Muscle of arm (tissue), 12 donors: ENCODE measurements around the gene ARID5B. TPM values are rescaled to one million over a fixed set of nuclear protein-coding genes. Genes with fewer than 3 reads are reported as not detected.

Experiments used
- DNase-seq: peaks from one replicate; pipeline ENCODE4 v3.0.0-alpha.2; 2013
- polyA plus RNA-seq, 12 donors: library from polyadenylated mRNA; unstranded; fragments of 120-200 nt; gene quantifications; one replicate each; pipeline ENCODE4 v1.2.1, GENCODE V29; 2013; ENCODE audit not compliant: insufficient read length in 12 of 12

Gene ARID5B
- polyA plus RNA-seq, 12 donors: 13.2 to 48.9 (median 20.3) TPM; not detected in 1

DNA sequence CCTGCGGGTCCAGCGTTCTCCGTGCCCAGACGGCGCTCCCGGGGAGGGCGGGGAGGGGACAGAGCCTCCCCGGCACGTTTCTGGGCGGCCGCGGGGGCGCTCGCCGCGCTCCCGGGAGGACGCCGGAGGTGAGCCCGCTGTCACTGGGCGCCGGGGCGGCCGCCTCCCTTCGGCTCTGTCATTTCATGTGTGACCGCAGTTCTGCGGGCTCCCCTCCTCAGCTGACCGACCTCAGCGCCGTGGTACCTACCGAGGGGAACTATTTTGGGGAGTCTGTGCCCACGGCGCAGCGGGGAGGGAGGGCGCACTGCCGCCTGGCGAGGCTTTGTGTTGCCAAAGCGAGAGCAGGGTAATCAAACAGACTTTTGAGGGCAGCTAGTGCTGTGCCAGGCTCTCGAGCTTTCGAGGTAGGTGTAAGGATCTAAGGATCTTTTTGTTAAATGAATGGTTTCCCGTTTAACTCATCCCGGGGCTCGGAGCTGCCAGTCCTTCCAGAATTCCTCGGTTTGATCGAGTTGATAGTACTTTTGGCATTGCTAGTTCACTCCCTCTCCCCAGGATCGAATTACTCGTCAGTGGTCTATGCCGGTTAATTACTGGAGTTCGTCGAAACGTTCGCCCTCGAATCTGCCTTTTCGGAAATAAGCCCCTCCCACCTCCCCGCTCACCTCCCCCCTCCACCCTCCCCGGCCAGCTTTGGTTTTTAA is 1.9 kb downstream of the ARID5B start:
- DNase-seq: peak; percentile 80

DNA sequence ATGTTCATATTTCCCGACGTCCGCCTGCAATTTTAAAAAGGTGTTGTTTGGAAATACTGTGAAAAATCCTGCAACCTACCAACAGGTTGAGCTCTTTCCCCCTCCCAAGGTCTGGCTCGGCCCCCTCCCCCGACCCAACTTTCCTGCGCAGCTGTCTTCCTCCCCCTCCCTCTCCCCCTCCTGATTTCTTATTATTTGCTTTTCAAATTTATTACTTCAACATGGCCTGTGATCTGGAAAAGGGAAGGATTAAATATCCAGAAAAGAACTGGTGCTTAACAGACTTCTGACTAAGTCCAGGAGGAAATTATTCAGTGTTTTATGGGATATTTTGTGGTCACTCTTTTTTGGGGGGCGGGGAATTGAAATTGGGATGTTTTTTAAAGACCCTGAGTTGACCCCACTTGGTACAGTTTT is 2.4 kb downstream of the ARID5B start:
- no peak for DNase-seq

DNA sequence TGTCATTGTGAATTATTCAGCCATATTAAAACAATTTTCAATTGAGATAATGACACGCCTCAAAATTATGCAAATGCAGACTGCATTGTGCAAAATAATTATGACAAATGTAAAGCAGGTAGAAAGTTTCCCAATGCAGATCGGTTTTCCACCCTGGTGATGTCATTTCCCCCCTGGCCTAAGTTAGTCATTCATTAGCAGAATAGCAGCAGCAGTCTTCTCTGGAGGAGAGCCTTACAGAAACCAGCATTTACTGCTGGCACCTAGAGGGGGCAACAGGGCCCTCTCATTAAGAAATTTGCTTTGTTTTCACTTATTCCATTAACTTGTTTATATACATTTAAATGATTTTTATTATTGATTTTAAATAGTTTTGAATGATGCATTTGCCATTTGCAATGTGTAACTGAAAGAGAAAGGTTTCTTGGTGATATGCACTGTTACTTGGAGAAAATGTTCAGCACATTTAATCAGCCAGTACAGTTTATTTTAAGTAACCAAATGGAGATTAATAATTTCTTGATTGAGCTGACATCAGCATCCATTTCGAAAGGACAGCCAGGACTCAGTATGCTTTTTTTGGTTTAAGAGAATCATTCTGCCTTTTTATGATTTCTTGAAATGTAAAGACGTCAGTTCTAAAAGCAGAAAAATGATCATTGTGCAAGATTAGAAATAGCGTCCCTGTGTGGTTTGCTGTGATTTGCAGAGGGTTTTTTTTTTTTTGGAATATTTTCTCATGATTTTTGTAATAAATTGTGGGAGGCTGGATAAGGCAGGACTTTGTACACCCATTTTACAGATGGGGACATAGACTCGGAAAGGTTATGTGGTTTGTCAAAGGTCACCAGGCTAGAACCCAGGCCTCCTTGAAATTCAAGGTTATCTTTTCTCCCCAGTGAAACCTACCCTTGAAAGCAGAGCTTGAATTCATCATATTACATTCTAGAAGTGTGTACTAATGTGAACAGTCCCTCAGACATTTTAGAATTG is 3.5 kb downstream of the ARID5B start:
- peak; percentile 62 for DNase-seq

DNA sequence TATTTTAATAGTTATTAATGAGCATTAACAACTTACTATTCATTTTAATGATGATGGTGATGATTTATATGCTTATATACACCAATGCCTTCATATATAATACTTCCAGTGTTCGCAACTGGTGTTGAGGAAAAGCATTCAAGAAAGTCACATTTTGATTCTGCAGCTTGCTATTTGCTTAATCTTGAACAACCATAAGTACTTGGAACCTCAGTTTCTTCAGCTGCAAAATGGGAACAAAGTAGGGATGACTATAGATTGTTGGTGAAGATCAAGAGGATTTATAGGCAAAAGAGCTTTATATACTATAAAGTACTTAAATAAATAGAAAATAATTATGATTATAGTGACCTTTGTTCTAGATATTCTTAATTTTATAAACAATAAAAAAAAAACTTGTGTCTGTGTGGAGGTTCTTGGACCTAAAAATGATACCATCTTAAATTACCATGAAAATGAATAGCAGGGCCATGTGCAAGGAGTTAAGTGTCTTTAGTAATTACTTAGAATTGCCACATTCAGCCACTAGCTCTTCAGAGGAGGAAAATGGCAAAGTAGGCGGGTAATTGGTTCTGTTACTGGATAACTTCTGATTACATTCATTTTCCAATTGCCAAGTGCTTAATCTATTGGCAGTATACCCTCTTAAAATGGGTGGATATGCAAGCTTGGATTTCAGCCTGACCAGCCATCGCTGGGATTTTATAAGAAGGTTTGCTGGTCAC is 4.5 kb downstream of the ARID5B start:
- no peak for DNase-seq

DNA sequence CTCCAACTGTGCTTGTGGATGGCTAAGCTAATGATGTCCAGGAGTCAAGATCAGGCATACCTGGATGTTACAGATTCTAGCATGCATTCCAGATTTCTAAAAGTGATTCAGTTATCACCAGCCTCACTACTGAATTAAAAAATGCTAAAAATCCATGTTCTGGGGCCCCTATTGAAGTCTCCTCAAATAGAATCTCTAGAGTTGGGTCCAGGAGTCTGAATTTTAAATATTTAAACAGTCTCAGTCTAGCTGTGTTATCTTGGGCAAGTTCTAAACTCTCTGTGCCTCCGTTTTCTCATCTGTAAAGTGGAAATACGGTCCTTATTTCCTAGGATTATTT is 5.0 kb downstream of the ARID5B start:
- DNase-seq: no peak

DNA sequence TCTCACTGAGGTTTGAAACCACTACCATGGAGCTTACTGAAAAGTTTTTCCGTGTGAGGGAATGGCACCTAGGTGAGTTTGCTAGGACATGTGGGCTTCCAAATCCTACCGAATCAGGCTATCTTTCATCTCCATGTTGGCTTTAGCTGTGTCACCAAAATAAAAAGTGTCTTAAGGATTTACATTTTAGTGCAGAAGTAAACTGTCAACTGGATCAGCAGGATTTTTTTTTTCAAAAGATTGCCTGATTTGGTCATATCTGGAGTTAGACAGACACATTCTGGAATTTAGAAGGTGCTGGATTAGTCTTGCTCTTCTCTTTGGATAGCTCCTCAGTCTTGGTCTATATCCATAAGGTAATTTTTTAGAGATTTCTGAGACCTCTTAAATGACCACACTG is 5.5 kb downstream of the ARID5B start:
- no peak for DNase-seq

DNA sequence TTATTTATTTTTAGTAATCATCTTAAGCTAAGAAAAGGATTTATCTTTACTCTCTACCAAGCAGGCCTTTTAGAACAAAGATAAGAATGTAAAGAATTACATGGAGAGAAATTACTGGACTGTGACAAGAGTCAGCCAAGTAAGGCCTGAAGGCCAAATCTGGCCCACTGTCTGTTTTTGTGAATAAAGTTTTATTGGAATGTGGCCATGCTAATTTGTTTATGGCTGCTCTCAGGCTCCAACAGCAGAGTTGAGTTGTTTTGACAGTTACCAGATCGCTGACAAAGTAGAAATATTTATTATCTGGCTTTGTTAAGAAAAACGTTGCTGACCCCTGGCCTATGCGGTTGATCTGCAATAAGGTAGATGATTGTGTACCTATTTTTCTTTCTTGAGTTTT is 6.1 kb downstream of the ARID5B start:
- DNase-seq: no peak

DNA sequence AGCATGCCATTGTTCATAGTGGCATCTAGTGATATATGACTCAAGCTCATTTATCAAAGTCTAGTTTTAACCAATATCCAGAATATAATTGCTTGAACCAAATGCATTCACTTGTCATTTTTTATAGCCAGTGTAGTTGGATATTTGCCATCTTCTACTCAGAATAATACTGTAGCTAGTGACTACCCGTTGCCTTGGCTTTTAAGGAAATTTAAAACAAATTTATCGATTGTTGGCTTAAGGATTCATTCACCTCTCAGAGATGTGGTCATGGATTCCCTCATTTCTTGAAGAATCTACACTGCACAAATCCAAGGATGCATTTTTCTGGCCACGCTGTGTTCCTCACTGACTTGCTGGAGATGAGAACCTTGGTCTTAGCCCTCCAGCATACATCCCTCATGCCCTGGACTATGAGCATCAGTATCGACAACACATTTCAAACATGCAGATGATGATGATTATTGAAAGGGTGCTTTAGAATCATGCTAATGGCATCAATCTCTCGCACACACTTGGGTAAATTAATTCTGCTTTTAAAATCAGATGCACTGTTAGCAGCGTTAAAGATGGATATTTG is 8.8 kb downstream of the ARID5B start:
- DNase-seq: no peak

DNA sequence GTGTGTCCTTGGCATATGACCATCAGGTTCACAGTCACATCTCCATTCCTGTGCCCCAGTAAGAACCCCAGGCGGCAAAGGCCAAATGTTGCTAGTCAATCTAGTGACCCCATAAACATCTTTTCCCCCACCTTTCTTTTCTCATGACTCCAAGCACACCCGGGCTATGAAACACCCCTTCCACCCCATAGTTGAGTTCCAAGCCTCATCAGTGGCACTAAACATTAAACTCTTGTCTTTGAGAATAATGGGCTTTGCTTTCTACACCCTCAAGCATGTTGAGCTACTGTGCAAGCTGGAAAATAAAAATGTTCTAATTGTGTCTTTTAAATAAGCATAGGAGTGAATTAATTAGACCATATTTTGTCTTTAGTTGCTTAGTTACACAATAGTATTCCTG is 9.4 kb downstream of the ARID5B start:
- DNase-seq: no peak

DNA sequence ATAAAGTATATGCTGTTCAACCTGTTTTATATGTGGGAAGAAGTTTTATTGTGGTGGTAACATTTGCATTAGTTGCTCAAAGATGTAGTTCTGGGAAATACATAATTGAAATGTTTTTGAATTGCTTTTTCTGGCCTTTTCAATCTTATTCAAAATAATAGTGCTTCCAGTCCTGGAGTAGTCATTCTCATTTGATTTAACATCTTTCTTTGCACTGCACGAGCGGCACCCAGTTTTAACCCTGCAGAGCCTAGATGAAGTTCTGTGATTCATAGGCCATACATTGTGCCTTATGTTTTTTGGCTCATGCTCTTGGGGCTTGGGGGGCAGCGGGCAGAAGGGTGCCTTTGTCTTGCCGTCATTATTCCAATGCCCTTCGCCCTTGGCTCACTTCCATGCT is 9.9 kb downstream of the ARID5B start:
- DNase-seq: no peak

DNA sequence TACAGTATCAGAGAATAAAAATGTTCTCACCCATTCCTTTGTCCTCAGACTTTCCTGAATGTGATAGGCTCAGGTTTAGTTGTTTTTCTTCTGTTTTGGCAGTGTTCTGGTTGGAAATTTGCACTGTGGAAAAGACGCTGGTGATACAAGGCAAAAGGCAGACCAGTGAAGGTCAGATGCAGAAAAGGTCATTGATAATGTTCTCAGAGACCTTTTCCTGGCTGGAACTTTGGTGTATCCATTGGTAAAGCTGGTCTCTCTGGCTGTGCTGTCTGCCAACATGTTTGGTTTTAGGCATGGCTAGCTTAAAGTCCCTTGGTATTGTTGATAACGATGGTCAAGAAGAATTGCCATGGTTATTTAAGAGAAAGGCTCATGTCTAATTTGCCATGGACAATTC is 11.5 kb downstream of the ARID5B start:
- DNase-seq: no peak

DNA sequence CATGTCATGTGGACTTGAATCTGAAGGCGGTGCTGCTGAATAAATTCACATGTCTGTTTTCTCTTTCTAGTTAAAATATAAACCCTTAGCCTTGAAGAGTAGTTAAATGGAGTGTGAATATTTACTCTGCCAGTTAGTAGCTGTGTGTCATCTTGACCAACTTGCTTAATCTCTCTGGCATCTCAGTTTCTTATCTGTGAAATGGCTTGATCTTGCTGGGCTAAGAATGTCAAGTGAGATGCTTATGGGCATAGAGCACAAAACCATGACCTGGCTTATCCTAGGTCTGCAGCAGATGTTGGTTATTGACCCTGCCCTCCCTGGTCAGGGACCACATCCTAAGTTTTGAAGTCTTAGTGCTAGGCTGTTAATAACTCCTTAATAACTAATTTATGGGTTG is 16.6 kb downstream of the ARID5B start:
- no peak for DNase-seq

DNA sequence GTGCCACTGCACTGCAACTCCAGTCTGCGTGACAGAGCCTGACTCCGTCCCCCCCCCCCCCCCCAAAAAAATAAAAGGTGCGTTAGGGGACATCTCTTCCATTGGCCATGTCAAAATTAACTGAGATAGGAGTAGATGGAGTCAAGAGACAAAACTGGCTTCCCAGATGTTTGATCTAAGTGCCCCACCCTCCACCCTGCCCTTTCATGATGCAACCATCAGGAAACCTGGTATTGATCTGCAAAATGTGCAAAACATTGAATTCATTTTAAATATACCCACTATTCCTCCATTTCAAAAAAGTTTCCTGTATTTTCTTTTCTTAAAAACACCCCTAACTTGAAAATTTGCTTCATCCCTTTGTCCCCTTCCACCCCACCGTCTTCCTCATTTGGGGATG is 17.5 kb downstream of the ARID5B start:
- no peak for DNase-seq

DNA sequence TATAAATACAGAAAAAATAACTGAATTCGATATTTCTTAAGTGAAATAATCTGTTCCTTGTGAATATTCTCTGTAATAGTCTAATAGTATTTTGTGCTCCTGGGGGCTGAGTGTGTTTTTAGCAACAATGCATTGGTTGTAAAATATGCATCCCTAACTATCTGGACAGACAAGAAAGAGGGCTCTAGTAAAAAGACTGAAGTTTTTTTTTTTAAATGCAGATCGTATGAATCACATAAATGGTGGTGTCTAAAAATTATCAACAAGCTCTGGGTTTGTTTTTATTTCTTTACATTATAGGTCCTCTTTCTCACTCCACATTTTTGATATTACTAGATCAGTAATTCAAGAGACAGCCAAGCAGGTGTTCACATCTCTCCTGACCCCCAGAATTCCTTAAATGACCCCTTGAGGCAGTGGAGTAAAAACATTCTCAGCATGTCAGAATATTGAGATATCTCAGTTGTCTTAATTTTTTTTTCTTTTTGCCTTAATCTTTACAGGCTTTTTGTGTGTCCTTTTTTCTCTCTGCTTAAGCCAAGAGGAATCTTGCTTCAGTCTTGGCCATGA is 18.2 kb downstream of the ARID5B start:
- no peak for DNase-seq

DNA sequence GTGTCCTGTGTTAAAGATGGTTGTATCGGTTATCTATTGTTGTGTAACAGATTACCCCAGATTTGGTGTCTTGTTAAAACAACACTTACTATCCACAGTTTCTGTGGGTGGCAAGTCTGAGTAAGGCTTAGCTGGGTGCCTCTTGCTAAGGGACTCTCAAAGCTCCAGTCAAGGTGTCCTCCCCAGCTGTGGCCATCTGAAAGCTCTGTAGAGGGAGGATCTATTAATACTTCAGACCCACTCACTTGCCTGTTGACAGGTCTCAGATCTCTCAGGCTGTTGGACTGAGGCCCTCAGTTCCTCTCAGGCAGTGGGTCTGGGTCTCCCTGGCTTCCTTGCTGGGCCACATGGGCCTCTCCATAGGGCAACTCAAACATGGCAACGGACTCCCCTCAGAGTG is 19.6 kb downstream of the ARID5B start:
- no peak for DNase-seq

DNA sequence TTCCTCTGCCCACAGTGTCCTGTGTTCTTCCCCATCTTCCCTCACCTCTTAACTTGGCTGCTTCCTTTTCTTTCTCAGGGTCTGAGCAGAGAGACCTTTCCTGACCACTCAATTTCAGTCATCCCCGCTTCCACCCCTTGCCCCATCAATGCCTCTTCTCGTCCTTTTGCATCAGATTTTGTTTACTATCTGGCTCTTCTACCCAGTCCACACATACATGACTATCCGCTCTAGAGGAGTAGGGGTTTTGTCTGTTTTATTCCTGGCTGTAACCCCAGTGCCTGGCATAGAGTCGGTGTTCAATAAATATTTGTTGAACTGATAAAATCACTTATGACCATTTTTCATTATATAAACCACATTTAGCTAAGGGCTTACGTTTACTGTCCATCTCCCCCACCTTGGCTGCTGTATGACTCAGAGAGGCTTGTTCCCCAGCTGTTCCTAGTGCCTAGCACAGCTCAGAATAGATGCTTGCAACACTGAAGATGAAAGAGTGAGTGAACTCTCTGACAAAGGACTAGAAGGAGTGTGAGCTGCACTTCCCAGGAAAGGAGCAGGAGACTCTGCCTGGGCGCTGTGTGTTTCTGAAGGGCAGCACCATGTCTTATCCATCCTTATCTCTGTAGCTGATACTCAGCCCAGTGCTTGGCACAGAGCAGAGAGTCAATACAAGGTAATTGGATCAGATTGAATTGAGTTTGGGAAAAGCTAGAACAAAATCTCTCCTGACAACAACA is 21.9 kb downstream of the ARID5B start:
- no peak for DNase-seq

DNA sequence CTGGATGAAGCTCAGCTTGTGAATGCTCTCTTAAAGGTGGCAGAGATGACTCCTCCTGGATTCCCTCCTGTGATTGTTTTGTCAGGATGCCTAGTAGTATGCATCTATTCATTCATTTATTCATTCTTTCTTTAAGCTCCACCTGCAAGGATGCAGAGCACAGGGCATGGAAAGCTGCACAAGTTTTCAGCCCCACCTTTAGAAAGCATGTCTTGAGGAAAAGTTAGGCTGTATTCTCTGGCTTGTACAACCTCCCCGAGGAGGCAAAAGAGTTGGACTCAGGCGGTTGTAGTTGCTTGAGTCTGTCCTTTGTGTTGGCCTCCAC is 22.4 kb downstream of the ARID5B start:
- DNase-seq: no peak

DNA sequence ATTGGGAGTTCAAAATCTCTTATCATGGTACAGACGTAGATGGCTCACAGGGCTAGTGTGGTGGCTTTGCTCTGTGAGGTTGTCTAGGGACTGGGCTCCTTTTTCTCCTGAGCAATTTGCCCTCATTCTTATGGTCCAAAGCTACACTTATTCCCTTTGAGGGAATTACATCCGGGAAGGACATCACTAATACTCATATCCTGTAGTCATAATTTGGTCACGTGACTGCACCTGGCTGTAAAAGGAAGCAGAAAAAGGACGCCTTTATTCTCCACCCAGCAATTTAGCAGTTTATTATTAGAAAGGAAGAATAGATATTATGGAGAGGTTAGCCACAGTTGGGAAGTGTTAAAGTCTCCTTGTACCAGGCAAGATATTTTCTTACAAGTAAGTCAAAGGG is 28.1 kb downstream of the ARID5B start:
- no peak for DNase-seq

DNA sequence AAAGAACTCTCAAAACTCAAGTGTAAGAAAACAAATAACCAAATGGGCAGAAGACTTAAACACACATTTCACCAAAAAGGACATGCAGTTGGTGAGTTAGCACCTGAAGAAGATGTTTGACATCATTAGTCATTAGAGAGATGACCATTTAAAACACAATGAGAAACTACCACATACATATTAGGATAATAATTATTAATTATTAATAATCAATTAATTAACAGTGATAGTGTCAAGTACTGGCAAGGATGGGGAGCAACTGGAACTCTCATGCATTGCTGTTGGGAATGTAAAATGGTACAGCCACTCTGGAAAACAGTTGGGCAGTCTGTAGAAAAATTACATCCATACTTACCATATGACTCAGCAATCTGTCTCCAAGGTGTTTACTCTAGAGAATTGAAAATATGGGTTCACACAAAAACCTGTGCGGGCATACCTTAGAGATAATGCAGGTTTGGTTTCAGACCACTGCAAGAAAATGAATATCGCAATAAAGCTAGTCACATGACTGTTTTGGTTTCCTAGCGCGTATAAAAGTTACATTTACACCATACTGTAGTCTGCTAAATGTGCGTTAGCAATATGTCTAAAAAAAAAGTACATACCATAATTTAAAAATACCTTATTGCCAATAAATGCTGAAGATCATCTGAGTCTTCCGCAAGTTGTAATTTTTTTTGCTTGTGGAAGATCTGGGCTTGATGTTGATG is 30.3 kb downstream of the ARID5B start:
- no peak for DNase-seq

DNA sequence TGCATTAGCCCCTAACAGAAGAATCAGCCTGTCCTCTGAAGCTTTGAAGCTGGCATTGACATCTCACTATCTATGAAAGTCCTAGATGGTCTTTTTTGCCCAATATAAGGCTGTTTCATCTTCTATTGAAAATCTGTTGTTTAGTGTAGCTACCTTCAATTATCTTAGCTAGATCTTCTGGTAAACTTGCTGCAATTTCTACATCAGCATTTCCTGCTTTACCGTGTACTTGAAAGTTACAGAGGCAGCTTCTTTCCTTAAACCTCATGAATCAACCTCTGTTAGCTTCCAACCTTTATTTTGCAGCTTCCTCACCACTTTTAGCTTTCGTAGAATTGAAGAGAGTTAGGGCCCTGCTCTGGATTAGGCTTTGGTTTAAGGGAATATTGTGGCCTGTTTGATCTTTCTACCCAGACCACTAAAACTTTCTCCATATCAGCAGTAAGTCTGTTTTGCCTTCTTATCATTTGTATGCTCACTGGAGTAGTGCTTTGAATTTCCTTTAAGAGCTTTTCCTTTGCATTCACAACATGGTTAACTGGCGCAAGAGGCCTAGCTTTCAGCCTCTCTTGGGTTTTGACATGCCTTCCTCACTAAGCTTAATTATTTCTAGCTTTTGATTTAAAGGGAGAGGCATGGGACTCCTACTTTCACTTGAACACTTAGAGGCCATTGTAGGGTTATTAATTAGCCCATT is 32.5 kb downstream of the ARID5B start:
- no peak for DNase-seq
